HEK293 (cell line): ENCODE data around the gene LCE4A.

Source experiments
- CTCF ChIP-seq: fragments of 450-650 bp; formaldehyde crosslinking; IDR thresholded peaks from 2 replicates; pipeline ENCODE4 v1.5.1; 2016; ENCODE audit warnings: missing biosample characterization, missing genetic modification characterization
- ELK4 ChIP-seq: IDR thresholded peaks from 2 replicates; pipeline ENCODE4 v1.6.1; 2011; ENCODE audit warnings: mild to moderate bottlenecking, low read depth, low read length, borderline replicate concordance
- PRDM4 ChIP-seq: fragments of 450-650 bp; formaldehyde crosslinking; IDR thresholded peaks from 2 replicates; pipeline ENCODE4 v1.5.1; 2017; ENCODE audit warnings: missing biosample characterization, missing genetic modification characterization
- ZBTB17 ChIP-seq: fragments of 450-650 bp; formaldehyde crosslinking; IDR thresholded peaks from 2 replicates; pipeline ENCODE4 v1.5.1; 2016; ENCODE audit warnings: missing biosample characterization, missing genetic modification characterization
- ZNF112 ChIP-seq: fragments of 450-650 bp; formaldehyde crosslinking; IDR thresholded peaks from 2 replicates; pipeline ENCODE4 v1.5.0; 2017; ENCODE audit warnings: missing biosample characterization, missing genetic modification characterization
- ZNF202 ChIP-seq: fragments of 450-650 bp; formaldehyde crosslinking; IDR thresholded peaks from 2 replicates; pipeline ENCODE4 v1.5.1; 2016; ENCODE audit warnings: missing biosample characterization, missing genetic modification characterization, borderline replicate concordance
- ZNF792 ChIP-seq: fragments of 450-650 bp; formaldehyde crosslinking; IDR thresholded peaks from 2 replicates; pipeline ENCODE4 v1.5.1; 2016; ENCODE audit warnings: missing biosample characterization, missing genetic modification characterization
- TF ChIP-seq, protein P1 (sequence below): fragments of 450-650 bp; formaldehyde crosslinking; IDR thresholded peaks from 2 replicates; pipeline ENCODE4 v1.5.1; 2016; ENCODE audit warnings: missing biosample characterization, missing genetic modification characterization, low read depth

- TF ChIP-seq ZNF792 (tag by site-specific recombination) (no peak), ELK4 (no peak), CTCF (tag by site-specific recombination) (no peak), ZNF202 (tag by site-specific recombination) (no peak), ZNF112 (no peak), PRDM4 (no peak), ZBTB17 (tag by site-specific recombination) (no peak)
- TF ChIP-seq, protein P1, sequence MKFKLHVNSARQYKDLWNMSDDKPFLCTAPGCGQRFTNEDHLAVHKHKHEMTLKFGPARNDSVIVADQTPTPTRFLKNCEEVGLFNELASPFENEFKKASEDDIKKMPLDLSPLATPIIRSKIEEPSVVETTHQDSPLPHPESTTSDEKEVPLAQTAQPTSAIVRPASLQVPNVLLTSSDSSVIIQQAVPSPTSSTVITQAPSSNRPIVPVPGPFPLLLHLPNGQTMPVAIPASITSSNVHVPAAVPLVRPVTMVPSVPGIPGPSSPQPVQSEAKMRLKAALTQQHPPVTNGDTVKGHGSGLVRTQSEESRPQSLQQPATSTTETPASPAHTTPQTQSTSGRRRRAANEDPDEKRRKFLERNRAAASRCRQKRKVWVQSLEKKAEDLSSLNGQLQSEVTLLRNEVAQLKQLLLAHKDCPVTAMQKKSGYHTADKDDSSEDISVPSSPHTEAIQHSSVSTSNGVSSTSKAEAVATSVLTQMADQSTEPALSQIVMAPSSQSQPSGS (tag by site-specific recombination), result no peak
These were observed 49.3 kb upstream of the LCE4A start for GRCh38 chr1:152658649-152659048.
